ENCODE data around the gene LMX1A.

The LMX1A gene

DNA sequence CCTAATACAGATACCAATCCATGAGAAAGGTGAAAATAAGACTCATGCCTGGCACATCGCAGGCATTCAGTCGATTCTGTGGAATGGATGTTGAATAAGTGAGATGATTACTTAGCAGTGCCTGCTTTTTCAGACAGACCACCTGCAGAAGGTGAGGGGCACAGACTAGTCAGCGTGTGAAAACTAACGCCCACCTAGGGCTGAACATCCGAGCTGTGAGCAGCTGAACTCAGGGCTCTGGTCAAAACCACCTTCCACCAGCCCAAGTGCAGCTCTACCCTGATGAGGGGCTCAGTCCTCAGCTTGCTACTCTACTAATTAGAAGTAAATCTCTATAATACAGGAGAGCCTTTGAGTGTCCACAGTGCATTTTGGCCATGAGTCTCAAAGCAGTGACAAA is 32.5 kb downstream of the LMX1A start:
- FAIRE-seq, result no peak

DNA sequence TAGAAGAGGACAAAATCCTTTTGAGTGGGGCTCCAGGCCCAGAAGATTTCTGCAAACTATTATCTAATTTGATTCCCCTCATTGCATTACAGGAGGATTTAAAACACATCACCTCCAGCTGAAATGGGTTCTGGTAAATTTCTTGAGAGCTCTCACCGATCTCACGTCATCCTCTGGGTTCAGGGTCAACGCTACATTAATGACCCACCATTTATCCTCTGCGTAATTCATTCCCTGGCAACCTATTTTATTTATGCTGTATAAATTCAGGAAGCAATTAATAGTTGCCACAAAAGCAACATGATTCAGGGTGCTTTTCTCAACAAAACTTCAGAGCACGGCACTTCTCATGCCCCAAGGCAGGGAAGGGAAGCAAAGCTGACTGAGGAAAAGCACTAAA is 38.9 kb downstream of the LMX1A start:
- no peak for FAIRE-seq

DNA sequence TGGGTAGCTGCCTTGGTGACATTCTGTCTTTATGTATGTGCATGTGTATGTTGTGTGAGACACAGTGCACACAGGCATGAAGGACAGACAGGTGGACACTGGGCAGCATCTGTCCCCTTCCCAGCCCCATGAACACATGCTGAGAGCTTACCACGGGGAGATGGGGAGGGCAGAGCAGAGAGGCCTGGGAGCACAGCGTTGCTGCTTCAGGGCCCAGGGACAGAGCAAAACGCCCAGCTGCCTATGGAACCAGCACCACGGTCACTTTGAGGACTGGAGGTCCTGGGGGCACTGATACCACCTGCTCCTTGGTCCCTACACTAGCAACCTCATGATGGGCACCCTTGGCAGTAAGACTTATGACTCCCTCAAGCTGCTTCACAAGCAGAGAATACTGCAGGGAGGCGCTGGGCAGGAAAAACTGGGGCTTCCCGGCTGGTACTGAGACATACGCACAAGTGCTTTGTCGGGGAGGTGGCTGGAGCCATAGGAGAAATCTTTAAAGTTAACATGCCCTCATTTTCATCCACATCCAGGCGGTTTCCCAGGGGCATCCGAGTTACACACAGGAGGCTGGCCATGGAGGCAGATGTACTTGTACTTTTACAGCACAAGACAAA is 40.3 kb downstream of the LMX1A start:
- no peak for FAIRE-seq

- FAIRE-seq, result no peak
These were observed 41.0 kb downstream of the LMX1A start for GRCh38 chr1:165315481-165315880.

GRCh38 chr1:165313903-165314302 is 42.6 kb downstream of the LMX1A start:
- FAIRE-seq, result no peak

- no peak for FAIRE-seq
These were observed 43.9 kb downstream of the LMX1A start for GRCh38 chr1:165312591-165312990.

- no peak for FAIRE-seq
These were observed 49.7 kb downstream of the LMX1A start for GRCh38 chr1:165306543-165307434.

DNA sequence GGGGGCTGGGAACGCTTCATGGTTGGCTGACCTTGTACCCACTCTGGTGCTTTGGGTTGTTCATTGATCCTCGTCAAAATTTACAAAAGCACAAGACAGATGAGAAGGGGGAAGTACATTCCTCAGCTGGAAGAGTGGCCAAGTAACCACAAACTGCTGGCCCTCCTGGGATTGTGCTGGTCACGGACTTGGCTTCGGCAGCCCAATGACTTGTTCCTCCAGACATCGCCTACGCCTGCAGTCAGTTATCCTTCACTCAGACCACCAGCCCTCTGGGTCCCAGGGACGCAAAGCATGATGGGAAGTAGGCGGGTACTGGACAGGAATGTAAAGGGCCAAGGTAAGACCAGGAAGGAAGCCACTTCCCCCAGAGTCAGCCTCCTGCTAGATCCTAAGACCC is 53.1 kb downstream of the LMX1A start:
- no peak for FAIRE-seq

- FAIRE-seq, result no peak
These were observed 56.1 kb downstream of the LMX1A start for GRCh38 chr1:165300400-165300903.

GRCh38 chr1:165298203-165298820 is 58.2 kb downstream of the LMX1A start:
- no peak for FAIRE-seq

DNA sequence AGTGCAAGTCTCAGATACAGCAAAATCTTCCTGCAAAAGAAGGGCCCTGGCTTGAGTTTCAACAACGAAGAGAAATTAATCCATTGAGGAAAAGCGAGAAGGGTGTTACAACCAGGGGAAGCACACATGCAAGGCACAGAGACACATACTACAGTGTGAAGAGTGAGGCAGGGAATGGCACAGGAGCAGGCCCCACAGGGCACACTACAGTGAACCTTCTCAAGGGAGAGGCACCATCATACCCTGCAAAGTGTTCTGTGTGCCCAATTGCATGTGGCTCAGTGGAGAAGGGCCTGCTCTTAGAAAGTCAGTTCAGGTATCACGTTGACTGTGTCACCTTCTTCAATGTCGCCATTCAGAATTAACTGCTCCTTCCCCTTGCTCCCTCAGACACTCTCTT is 60.3 kb downstream of the LMX1A start:
- FAIRE-seq, result no peak

DNA sequence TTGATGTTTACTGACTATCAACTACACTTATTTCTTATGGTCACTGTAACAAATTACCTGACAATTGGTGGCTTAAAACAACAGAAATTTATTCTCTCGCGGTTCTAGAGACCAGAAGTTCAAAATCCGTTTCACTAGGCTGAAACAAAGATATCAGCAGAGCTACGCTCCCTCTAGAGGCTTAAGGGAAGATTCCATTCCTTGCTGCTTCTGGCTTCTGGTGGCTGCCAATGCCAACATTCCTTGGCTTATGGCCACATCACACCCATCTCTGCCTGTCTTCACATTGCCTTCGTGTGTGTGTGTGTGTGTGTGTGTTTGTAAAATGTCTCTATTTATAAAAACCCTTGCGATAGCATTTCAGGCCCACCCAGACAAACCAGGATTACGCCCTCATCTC is 66.4 kb downstream of the LMX1A start:
- FAIRE-seq, result no peak

DNA sequence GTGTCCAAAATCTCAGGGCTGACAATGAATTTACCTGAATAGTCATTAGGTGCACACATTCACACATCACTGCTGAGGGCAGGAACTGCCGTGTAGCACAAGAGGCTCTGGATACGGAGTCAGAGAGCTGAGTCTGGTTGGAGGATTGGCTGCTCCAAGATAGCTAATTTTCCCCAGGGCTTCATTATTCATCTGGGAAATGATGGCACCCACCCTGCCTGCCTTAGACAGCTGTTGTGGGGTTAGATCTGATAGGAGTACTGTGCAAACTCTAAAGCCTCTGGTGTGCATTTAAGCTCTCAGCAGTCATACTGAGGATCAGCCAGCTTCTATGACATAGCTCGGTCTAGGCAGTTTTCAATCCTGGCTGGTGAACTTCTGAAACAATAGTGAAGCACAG is 67.0 kb downstream of the LMX1A start:
- FAIRE-seq, result no peak

DNA sequence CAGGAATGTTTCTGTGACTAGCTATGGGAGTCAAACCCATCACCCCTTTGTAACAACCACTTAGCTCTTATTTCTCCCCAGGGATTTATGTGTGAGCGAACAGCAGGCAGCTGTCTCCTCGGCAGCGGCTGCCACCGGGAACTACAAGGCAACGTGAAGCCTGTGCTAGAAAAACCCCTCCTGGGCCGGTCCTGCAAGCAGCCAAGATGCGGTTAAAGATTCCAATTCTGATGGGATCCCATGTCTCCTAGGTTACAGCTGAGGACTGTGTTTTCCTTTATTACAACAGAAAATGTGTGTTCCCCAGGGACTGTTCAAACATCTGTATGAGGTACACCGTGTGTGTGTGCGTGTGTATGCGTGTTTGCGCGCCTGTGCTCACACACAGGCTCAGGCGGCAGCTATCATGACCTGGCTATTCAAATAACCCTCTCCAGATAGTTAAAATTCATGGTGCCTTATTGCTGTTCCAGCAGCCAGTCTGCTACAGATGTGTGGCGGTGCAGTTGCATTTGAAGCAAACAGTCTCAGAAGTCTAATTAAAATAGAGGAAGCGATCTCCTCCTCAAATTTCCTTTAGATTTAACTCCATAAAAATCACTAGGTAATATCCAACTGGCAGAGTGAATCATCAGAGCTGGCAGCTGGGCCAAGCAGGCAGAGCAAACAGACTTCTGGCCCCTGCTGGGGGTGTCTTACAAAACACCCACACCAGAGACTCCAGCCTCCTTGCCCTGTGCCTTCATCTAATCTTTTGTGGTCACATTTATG is 68.0 kb downstream of the LMX1A start:
- no peak for FAIRE-seq

- no peak for FAIRE-seq
These were observed 68.7 kb downstream of the LMX1A start for GRCh38 chr1:165287781-165288180.

- no peak for FAIRE-seq
These were observed 69.2 kb downstream of the LMX1A start for GRCh38 chr1:165287329-165287728.

GRCh38 chr1:165284454-165284853 is 72.1 kb downstream of the LMX1A start:
- FAIRE-seq, result no peak

- no peak for FAIRE-seq
These were observed 75.2 kb downstream of the LMX1A start for GRCh38 chr1:165281207-165281901.

DNA sequence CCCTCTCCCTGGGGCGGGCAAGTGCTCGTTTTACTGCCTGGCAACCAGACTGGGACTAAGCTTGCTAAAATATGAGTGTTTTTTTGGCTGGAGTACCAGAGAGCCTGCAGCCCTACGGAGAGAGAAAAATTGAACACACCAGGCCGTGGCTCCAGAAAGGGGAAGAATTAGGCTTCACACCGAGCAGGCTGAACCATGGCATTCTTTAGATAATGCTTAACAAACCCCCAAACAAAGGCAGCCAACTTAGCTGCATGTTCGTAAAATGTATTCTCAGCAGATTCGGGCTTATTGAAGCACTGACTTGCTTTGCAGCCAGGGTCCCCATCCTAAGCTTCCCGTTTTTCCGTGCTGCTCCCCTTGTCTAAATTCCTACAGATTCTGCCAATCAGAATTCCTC is 76.6 kb downstream of the LMX1A start:
- no peak for FAIRE-seq

- FAIRE-seq, result no peak
These were observed 80.2 kb downstream of the LMX1A start for GRCh38 chr1:165276314-165276713.

- no peak for FAIRE-seq
These were observed 91.2 kb downstream of the LMX1A start for GRCh38 chr1:165265196-165265838.

Data from colon (tissue), 2 donors.